HG03354 (cell line): Measurements from ENCODE around the gene CA9.
"Not testable (repeated sequence)": the region's sequence is repeated elsewhere in the genome, so short reads cannot be mapped to it uniquely, and the experiment has no call there.

Source experiments
- ATAC-seq: cut with Tn5 transposase; IDR thresholded peaks from one replicate; pipeline ENCODE4 v1.9.1; 2021; ENCODE audit warnings: mild to moderate bottlenecking; ENCODE audit not compliant: unreplicated experiment, poor library complexity, severe bottlenecking

CA9 gene

GRCh38 chr9:35673132-35674024 lies at the start of gene CA9:
CA9 (plus strand) TSS chr9:35673928; CDS start chr9:35673960, 32 bp downstream.
- no peak for ATAC-seq

- no peak for ATAC-seq
Measured at GRCh38 chr9:35627575-35627974, 46.2 kb upstream of the CA9 start.

- no peak for ATAC-seq
Measured at GRCh38 chr9:35628389-35628991, 45.2 kb upstream of the CA9 start.

- no peak for ATAC-seq
Measured at GRCh38 chr9:35629597-35629996, 44.1 kb upstream of the CA9 start.

GRCh38 chr9:35635730-35636129 lies 38.0 kb upstream of the CA9 start:
- ATAC-seq = no peak

GRCh38 chr9:35636135-35636876 lies 37.4 kb upstream of the CA9 start:
- no peak for ATAC-seq

- ATAC-seq = not testable (repeated sequence)
Measured at GRCh38 chr9:35636877-35637246, 36.9 kb upstream of the CA9 start.

- ATAC-seq = not testable (repeated sequence)
Measured at GRCh38 chr9:35637427-35637955, 36.2 kb upstream of the CA9 start.

GRCh38 chr9:35638751-35639150 lies 35.0 kb upstream of the CA9 start:
- not testable (repeated sequence) for ATAC-seq

- not testable (repeated sequence) for ATAC-seq
Measured at GRCh38 chr9:35639225-35639624, 34.5 kb upstream of the CA9 start.

- ATAC-seq = no peak
Measured at GRCh38 chr9:35639631-35640030, 34.1 kb upstream of the CA9 start.

GRCh38 chr9:35640431-35640830 lies 33.3 kb upstream of the CA9 start:
- not testable (repeated sequence) for ATAC-seq

- not testable (repeated sequence) for ATAC-seq
Measured at GRCh38 chr9:35641478-35641877, 32.2 kb upstream of the CA9 start.

GRCh38 chr9:35643046-35643445 lies 30.7 kb upstream of the CA9 start:
- ATAC-seq = no peak

- ATAC-seq = not testable (repeated sequence)
Measured at GRCh38 chr9:35645736-35646135, 28.0 kb upstream of the CA9 start.

GRCh38 chr9:35646153-35646532 lies 27.6 kb upstream of the CA9 start:
- ATAC-seq = no peak

- ATAC-seq = peak; percentile 87
Measured at GRCh38 chr9:35646533-35647265, 27.0 kb upstream of the CA9 start.

- ATAC-seq = no peak
Measured at GRCh38 chr9:35649431-35650340, 24.0 kb upstream of the CA9 start.
